Measurements from ENCODE around the gene RNF144A. TPM values are rescaled to one million over a fixed set of nuclear protein-coding genes. Genes with fewer than 3 reads are reported as not detected.

The RNF144A gene
- polyA plus RNA-seq, 3 donors, result 0.30 to 0.68 (median 0.48) TPM

DNA sequence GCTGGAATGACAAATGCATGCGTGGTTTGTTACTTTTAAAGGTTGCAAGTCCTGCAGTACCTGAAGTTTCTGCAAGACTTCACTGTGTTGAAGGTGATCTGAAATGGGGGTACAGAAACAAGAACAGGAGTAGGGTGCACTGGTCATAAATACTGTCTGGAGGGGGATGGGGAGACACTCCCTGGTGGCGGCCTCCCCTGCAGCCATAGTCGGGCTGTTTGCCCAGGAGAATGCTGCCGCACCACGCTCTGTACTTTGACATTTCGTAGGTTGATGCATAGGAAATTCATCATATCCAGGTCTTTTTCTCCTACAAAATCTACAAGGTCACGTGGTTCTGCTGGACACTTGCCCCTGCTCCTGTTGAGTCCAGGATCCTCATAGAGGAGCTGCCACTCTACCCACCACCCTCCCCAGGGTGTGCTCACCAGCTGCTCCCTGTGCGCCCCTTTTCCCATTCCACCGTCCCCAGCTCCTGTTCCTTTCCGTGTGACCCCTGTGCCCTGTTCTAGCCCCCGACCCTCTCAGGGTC lies 103.8 kb downstream of the RNF144A start:
- Mint-ChIP-seq H3K4me1 (no peaks in the 10 kb centered on the region), H3K27me3 (ENCODE audit: low read depth in 3 of 3) (no peaks in the 10 kb centered on the region), H3K27ac (no peak overlapping the region), H3K9me3 (no peaks in the 10 kb centered on the region), H3K4me3 (no peak overlapping the region), H3K36me3 (peaks cover 18 to 23% of the 10 kb centered on the region in 2 donors)
- Histone ChIP-seq H3K79me2 (ENCODE audit: insufficient read depth, low read length) (no peaks in the 10 kb centered on the region), H2AFZ (ENCODE audit: insufficient read depth, low read depth, low read length, poor library complexity, severe bottlenecking) (no peak overlapping the region), H3K4me3 (replicated peaks in 1 of 3; ENCODE audit: low read depth in 2 of 3, low read length in 3 of 3) (no peak overlapping the region), H4K20me1 (ENCODE audit: insufficient read depth, low read length) (no peaks in the 10 kb centered on the region), H3K4me1 (ENCODE audit: control insufficient read depth in 1 of 2, insufficient read depth in 2 of 2, low read length in 2 of 2) (no peaks in the 10 kb centered on the region), H3K9ac (ENCODE audit: insufficient read depth, low read length, poor library complexity, severe bottlenecking) (no peak overlapping the region), H3K36me3 (replicated peaks in 1 of 2; ENCODE audit: control insufficient read depth in 1 of 2, insufficient read depth in 2 of 2, low read length in 2 of 2) (peaks cover 6 to 25% of the 10 kb centered on the region in 2 donors), H3K4me2 (replicated peaks; ENCODE audit: extremely low read depth, low read length, poor library complexity, severe bottlenecking) (no peak overlapping the region), H3K9me3 (replicated peaks in 1 of 2; ENCODE audit: control insufficient read depth in 1 of 2, insufficient read depth in 1 of 2, low read length in 2 of 2) (no peaks in the 10 kb centered on the region), H3K27ac (ENCODE audit: low read depth in 1 of 2, low read length in 2 of 2) (no peak overlapping the region), H3K27me3 (ENCODE audit: control insufficient read depth in 2 of 2, insufficient read depth in 2 of 2, low read length in 2 of 2) (no peaks in the 10 kb centered on the region)
- no peak for DNase-seq
- 81% methylated on average over 8 of the region's 11 CpGs for WGBS (ENCODE audit: insufficient coverage)
- intact Hi-C loops (cut with micrococcal nuclease), result no loop called here
- TF ChIP-seq, protein P1, sequence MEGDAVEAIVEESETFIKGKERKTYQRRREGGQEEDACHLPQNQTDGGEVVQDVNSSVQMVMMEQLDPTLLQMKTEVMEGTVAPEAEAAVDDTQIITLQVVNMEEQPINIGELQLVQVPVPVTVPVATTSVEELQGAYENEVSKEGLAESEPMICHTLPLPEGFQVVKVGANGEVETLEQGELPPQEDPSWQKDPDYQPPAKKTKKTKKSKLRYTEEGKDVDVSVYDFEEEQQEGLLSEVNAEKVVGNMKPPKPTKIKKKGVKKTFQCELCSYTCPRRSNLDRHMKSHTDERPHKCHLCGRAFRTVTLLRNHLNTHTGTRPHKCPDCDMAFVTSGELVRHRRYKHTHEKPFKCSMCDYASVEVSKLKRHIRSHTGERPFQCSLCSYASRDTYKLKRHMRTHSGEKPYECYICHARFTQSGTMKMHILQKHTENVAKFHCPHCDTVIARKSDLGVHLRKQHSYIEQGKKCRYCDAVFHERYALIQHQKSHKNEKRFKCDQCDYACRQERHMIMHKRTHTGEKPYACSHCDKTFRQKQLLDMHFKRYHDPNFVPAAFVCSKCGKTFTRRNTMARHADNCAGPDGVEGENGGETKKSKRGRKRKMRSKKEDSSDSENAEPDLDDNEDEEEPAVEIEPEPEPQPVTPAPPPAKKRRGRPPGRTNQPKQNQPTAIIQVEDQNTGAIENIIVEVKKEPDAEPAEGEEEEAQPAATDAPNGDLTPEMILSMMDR (IDR thresholded peaks at IDR 0.05), result no peak

DNA sequence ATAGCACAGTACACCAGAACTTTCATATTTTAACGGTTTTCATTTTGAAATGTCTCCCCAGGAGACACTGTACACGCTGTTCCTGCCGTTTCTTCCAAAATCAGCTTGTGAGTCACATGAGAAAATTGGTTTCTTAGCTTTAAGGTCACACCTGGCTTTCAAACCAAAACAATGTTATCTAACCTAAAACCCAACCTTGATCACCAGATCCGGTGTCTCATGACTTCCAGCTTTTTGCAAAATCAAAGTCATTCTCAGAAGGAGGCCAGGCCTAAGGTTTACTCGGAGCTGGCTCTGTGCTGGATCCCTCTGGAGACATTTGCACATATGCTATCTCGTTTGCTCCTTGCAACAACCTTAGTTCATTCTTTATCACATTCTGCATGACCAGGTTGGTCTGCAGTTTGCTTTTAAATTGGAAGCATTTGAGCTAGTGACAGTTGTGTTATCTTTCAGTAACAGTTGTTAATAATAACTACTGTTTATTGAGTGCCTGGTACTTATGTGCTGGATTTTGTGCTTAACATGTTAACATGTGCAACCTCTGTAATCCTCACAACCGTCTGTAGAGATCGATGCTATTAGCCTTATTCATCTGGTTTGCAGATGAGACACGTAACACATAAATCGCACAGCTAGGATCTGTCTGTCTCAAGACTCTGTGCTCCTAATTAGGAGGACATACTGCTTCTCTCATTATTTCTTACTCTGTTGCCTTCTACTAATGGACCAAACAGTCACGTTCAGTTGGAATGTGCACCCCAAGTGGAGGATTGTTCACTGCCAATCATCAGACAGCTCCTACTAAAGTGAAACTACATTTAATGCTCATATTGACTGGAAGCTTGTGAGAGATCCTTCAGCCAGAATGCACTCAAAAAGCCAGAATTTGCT lies 105.5 kb downstream of the RNF144A start:
- Histone ChIP-seq H3K4me1 (ENCODE audit: control insufficient read depth in 1 of 2, insufficient read depth in 2 of 2, low read length in 2 of 2) (no peaks in the 10 kb centered on the region), H3K9ac (ENCODE audit: insufficient read depth, low read length, poor library complexity, severe bottlenecking) (no peak overlapping the region), H2AFZ (ENCODE audit: insufficient read depth, low read depth, low read length, poor library complexity, severe bottlenecking) (no peak overlapping the region), H3K27me3 (ENCODE audit: control insufficient read depth in 2 of 2, insufficient read depth in 2 of 2, low read length in 2 of 2) (no peaks in the 10 kb centered on the region), H3K9me3 (replicated peaks in 1 of 2; ENCODE audit: control insufficient read depth in 1 of 2, insufficient read depth in 1 of 2, low read length in 2 of 2) (no peaks in the 10 kb centered on the region), H3K4me3 (replicated peaks in 1 of 3; ENCODE audit: low read depth in 2 of 3, low read length in 3 of 3) (no peak overlapping the region), H4K20me1 (ENCODE audit: insufficient read depth, low read length) (no peaks in the 10 kb centered on the region), H3K27ac (ENCODE audit: low read depth in 1 of 2, low read length in 2 of 2) (no peak overlapping the region), H3K36me3 (replicated peaks in 1 of 2; ENCODE audit: control insufficient read depth in 1 of 2, insufficient read depth in 2 of 2, low read length in 2 of 2) (peaks cover 6 to 34% of the 10 kb centered on the region in 2 donors), H3K4me2 (replicated peaks; ENCODE audit: extremely low read depth, low read length, poor library complexity, severe bottlenecking) (no peak overlapping the region), H3K79me2 (ENCODE audit: insufficient read depth, low read length) (no peaks in the 10 kb centered on the region)
- no peaks in the 10 kb centered on the region for H3K27me3 Mint-ChIP-seq (ENCODE audit: low read depth in 3 of 3)
- no peaks in the 10 kb centered on the region for H3K4me1 Mint-ChIP-seq
- WGBS (ENCODE audit: insufficient coverage), result 88% methylated on average over 7 of the region's 11 CpGs
- no peak overlapping the region for H3K4me3 Mint-ChIP-seq
- H3K27ac Mint-ChIP-seq, result no peak overlapping the region
- intact Hi-C loops (cut with micrococcal nuclease), result no loop called here
- no peaks in the 10 kb centered on the region for H3K9me3 Mint-ChIP-seq
- H3K36me3 Mint-ChIP-seq, result peaks cover 24 to 29% of the 10 kb centered on the region in 2 donors
- no peak for DNase-seq
- TF ChIP-seq, protein P1 (IDR thresholded peaks at IDR 0.05), result no peak

Measured in CD14-positive monocyte (primary cell).